Panc1 (cell line): Measurements from ENCODE around the gene IFNA14.

Experiments
- POLR2AphosphoS5 ChIP-seq: IDR thresholded peaks from 2 replicates; pipeline ENCODE4 v1.6.1; 2012; ENCODE audit warnings: mild to moderate bottlenecking, low read depth, low read length, moderate library complexity
- SIN3A ChIP-seq: IDR thresholded peaks from 2 replicates; pipeline ENCODE4 v1.6.1; 2012; ENCODE audit warnings: low read depth, mild to moderate bottlenecking, low read length, moderate library complexity, borderline replicate concordance; ENCODE audit not compliant: insufficient read depth
- TF ChIP-seq, protein P1 (sequence below), 2 experiments: IDR thresholded peaks; 2 replicates each; pipeline ENCODE4 v1.6.1; 2011 to 2012; ENCODE audit warnings: low read depth in 2 of 2, control low read depth in 1 of 2, low read length in 1 of 2, mild to moderate bottlenecking in 1 of 2, moderate library complexity in 1 of 2; ENCODE audit not compliant: insufficient read depth in 1 of 2
- TF ChIP-seq, protein P2 (sequence below): fragments of 450-650 bp; IDR thresholded peaks from 2 replicates; pipeline ENCODE4 v1.5.1; 2017; ENCODE audit warnings: mild to moderate bottlenecking

DNA sequence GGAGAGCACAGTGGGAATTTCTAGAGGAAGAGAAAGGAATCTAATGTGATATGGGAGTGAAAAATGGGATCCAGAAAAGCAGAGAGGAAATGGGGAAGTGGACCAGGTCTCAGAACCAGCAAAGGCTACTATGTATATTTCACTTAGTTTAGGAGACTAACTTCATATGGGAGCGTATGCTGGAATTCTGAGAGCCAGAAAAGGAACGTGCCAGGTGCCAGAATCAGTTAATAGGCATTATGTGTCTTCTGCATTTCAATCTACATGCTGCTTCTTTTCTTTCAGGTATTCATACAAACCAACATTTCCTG lies 28.5 kb upstream of the IFNA14 start:
- TF ChIP-seq, protein P1, sequence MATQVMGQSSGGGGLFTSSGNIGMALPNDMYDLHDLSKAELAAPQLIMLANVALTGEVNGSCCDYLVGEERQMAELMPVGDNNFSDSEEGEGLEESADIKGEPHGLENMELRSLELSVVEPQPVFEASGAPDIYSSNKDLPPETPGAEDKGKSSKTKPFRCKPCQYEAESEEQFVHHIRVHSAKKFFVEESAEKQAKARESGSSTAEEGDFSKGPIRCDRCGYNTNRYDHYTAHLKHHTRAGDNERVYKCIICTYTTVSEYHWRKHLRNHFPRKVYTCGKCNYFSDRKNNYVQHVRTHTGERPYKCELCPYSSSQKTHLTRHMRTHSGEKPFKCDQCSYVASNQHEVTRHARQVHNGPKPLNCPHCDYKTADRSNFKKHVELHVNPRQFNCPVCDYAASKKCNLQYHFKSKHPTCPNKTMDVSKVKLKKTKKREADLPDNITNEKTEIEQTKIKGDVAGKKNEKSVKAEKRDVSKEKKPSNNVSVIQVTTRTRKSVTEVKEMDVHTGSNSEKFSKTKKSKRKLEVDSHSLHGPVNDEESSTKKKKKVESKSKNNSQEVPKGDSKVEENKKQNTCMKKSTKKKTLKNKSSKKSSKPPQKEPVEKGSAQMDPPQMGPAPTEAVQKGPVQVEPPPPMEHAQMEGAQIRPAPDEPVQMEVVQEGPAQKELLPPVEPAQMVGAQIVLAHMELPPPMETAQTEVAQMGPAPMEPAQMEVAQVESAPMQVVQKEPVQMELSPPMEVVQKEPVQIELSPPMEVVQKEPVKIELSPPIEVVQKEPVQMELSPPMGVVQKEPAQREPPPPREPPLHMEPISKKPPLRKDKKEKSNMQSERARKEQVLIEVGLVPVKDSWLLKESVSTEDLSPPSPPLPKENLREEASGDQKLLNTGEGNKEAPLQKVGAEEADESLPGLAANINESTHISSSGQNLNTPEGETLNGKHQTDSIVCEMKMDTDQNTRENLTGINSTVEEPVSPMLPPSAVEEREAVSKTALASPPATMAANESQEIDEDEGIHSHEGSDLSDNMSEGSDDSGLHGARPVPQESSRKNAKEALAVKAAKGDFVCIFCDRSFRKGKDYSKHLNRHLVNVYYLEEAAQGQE (IDR thresholded peaks at IDR 0.05; ENCODE audit: insufficient read depth in 1 of 2, low read depth in 2 of 2, low read length in 1 of 2) = no peak
- TF ChIP-seq, protein P2, sequence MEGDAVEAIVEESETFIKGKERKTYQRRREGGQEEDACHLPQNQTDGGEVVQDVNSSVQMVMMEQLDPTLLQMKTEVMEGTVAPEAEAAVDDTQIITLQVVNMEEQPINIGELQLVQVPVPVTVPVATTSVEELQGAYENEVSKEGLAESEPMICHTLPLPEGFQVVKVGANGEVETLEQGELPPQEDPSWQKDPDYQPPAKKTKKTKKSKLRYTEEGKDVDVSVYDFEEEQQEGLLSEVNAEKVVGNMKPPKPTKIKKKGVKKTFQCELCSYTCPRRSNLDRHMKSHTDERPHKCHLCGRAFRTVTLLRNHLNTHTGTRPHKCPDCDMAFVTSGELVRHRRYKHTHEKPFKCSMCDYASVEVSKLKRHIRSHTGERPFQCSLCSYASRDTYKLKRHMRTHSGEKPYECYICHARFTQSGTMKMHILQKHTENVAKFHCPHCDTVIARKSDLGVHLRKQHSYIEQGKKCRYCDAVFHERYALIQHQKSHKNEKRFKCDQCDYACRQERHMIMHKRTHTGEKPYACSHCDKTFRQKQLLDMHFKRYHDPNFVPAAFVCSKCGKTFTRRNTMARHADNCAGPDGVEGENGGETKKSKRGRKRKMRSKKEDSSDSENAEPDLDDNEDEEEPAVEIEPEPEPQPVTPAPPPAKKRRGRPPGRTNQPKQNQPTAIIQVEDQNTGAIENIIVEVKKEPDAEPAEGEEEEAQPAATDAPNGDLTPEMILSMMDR = no peak
- TF ChIP-seq POLR2AphosphoS5 (no peak), SIN3A (no peak)
